Subcutaneous adipose tissue (tissue), 4 donors: ENCODE measurements around the gene FBXO8. TPM values are rescaled to one million over a fixed set of nuclear protein-coding genes. Genes with fewer than 3 reads are reported as not detected.

Experiments used
- total RNA-seq, 4 donors: library from RNA; depleted of rRNA; stranded (reverse); fragments of >200 nt; gene quantifications; one replicate each; pipeline ENCODE4 v1.1.0, GENCODE V29; 2016
- TF ChIP-seq, protein P1 (sequence below): fragments of 450-650 bp; IDR thresholded peaks from one replicate; pipeline ENCODE4 v1.5.1; 2016; ENCODE audit warnings: low read depth, mild to moderate bottlenecking, control low read depth, antibody characterized with exemption, moderate library complexity

Gene FBXO8
- total RNA-seq, 4 donors from 2014 or later, result 31.4 to 47.6 (median 40.1) TPM

DNA sequence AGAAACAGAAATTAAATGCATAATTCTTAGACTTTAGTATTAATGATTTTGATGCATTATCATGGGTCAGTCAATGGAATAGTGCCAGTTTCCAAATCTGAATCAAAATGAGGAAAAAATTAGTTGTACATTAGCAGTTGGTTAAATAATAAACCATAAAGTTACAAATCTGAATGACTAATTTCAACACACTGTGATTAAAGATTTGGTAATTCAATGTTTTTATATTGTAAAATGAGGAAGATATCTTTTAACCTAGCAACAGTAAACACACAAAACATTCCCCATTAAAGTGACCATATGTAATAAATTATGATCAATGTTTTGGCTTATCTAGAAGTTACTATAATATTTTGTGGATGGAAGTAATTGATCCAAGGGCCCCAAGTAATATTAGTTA is 1.6 kb downstream of the FBXO8 start:
- TF ChIP-seq, protein P1, sequence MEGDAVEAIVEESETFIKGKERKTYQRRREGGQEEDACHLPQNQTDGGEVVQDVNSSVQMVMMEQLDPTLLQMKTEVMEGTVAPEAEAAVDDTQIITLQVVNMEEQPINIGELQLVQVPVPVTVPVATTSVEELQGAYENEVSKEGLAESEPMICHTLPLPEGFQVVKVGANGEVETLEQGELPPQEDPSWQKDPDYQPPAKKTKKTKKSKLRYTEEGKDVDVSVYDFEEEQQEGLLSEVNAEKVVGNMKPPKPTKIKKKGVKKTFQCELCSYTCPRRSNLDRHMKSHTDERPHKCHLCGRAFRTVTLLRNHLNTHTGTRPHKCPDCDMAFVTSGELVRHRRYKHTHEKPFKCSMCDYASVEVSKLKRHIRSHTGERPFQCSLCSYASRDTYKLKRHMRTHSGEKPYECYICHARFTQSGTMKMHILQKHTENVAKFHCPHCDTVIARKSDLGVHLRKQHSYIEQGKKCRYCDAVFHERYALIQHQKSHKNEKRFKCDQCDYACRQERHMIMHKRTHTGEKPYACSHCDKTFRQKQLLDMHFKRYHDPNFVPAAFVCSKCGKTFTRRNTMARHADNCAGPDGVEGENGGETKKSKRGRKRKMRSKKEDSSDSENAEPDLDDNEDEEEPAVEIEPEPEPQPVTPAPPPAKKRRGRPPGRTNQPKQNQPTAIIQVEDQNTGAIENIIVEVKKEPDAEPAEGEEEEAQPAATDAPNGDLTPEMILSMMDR, result no peak

- TF ChIP-seq, protein P1, result no peak
Measured at GRCh38 chr4:174281182-174281737, 2.2 kb downstream of the FBXO8 start.

- TF ChIP-seq, protein P1, result no peak
Measured at GRCh38 chr4:174279433-174280155, 3.9 kb downstream of the FBXO8 start.

GRCh38 chr4:174278467-174278866 is 5.0 kb downstream of the FBXO8 start:
- TF ChIP-seq, protein P1, result no peak

DNA sequence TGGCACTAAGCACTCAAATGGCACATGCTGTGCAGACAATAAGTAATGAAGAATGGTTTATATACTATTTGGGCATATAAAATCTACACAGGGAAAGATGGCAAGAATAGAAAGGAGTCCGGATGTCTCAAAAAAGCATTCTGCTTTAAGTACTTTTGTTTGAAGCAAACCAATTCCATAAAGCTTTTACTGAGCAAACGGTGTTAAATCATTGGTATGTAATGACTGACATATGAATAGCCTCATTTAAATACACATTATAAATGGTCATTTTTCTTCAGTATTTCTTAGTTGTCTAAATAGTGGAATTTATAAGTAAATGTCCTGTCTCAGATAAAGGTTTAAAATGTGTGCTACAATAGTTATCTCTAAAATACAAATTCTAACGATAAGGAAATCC is 6.0 kb downstream of the FBXO8 start:
- TF ChIP-seq, protein P1, result no peak

DNA sequence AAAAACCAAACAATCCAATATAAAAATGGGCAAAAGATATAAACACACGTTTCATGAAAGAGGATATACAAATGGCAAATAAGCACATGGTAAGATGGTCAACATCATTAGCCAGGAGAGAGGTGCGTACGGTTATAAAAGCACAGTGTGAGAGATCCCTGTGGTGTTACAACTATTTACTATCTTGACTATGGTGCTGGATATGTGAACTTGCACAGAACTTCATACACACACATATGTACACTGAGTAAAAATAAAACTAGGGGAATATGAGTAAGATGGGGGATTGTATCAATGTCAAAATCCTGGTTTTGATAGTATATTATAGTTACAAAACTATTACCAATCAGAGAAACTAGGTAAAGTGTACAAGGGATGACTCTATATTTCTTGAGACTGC is 8.4 kb downstream of the FBXO8 start:
- TF ChIP-seq, protein P1, result no peak

- TF ChIP-seq, protein P1, result no peak
Measured at GRCh38 chr4:174274436-174274835, 9.0 kb downstream of the FBXO8 start.
